NB4 (cell line): ENCODE data around the gene MEF2B.

Experiments used
- DNase-seq: peaks from one replicate; pipeline ENCODE4 v3.0.0; 2010; ENCODE audit warnings: low read depth
- H3K4me3 ChIP-seq: one replicate; pipeline ENCODE4 v1.5.1; 2011; ENCODE audit warnings: mild to moderate bottlenecking, low read depth, low read length, moderate library complexity
- CTCF ChIP-seq: IDR thresholded peaks from one replicate; pipeline ENCODE4 v1.5.1; 2012; ENCODE audit warnings: low read depth, low read length
- MAX ChIP-seq: IDR thresholded peaks from 2 replicates; pipeline ENCODE4 v1.6.1; 2011; ENCODE audit warnings: low read depth, low read length
- MYC ChIP-seq: IDR thresholded peaks from 2 replicates; pipeline ENCODE4 v1.6.1; 2011; ENCODE audit warnings: low read depth, low read length
- POLR2A ChIP-seq: IDR thresholded peaks from 2 replicates; pipeline ENCODE4 v1.6.1; 2011; ENCODE audit warnings: mild to moderate bottlenecking; ENCODE audit not compliant: insufficient read length; ENCODE audit errors: extremely low read depth

Gene MEF2B

GRCh38 chr19:19193926-19194325 is 23.9 kb upstream of the MEF2B start:
- DNase-seq = no peak
- no peak for TF ChIP-seq CTCF
- TF ChIP-seq MYC = no peak
- no peak for TF ChIP-seq MAX
- no peak for TF ChIP-seq POLR2A
- peak overlapping the region; percentile 96 for H3K4me3 ChIP-seq

- no peak for DNase-seq
- TF ChIP-seq MYC = peak; percentile 27
- TF ChIP-seq CTCF = no peak
- TF ChIP-seq MAX = 0 out of 2 replicates have a peak, but pooled peaks have one; percentile 20
- peak; percentile 66 for TF ChIP-seq POLR2A
- peak overlapping the region; percentile 96 for H3K4me3 ChIP-seq
Measured at GRCh38 chr19:19192910-19193423, 22.9 kb upstream of the MEF2B start.

GRCh38 chr19:19192078-19192882 is 22.2 kb upstream of the MEF2B start, which contains the start of the genes BORCS8 and RFXANK:
Gene BORCS8, minus strand, starts transcription at chr19:19192152. Its CDS starts 35 bp downstream, at chr19:19192117.
Gene RFXANK, plus strand, starts transcription at chr19:19192258. Its CDS starts 1,689 bp downstream, at chr19:19193947.
- peak within 1 kb of the TSS; percentile 97 for H3K4me3 ChIP-seq
- TF ChIP-seq POLR2A (peak; percentile 55), MAX (0 out of 2 replicates have a peak, but pooled peaks have one; percentile 51), MYC (peak; percentile 16; the same call in 1 of the 2 replicates), CTCF (no peak)
- peak; percentile 99 for DNase-seq

GRCh38 chr19:19191768-19192077 is 21.7 kb upstream of the MEF2B start:
- TF ChIP-seq MYC (no peak), CTCF (no peak), MAX (no peak), POLR2A (no peak)
- no peak for DNase-seq
- H3K4me3 ChIP-seq = peak overlapping the region; percentile 97

GRCh38 chr19:19186742-19187141 is 16.7 kb upstream of the MEF2B start:
- no peak overlapping the region for H3K4me3 ChIP-seq
- DNase-seq = no peak
- no peak for TF ChIP-seq CTCF
- no peak for TF ChIP-seq POLR2A
- no peak for TF ChIP-seq MAX
- TF ChIP-seq MYC = no peak
